WTC11 (cell line): ENCODE results near the gene ABI2. TPM values are rescaled to one million over a fixed set of nuclear protein-coding genes. Genes with fewer than 3 reads are reported as not detected.

ENCODE experiments used
- ATAC-seq: fragments of 200-7000 bp; cut with Tn5 transposase; 2 replicates; pipeline ENCODE4 v1.10.0; 2021; ENCODE audit warnings: mild to moderate bottlenecking, moderate library complexity
- CTCF ChIA-PET: fragments of 300-600 bp; sonication (Branson Sonifier 250); formaldehyde crosslinking; loops from one replicate; lab custom pipeline; 2021; ENCODE audit warnings: antibody characterized with exemption; lab: Charles Lee
- POLR2A ChIA-PET: fragments of 350-600 bp; sonication (Branson Sonifier 250); formaldehyde crosslinking; loops from one replicate; lab custom pipeline; 2021; ENCODE audit warnings: antibody characterized with exemption; lab: Charles Lee
- DNase-seq: peaks from one replicate; pipeline ENCODE4 v3.0.0; 2021; ENCODE audit warnings: low spot score
- H3K27ac Mint-ChIP-seq: 2 replicates; pipeline ENCODE4 v1.8.0; 2021; ENCODE audit warnings: mixed read lengths
- H3K27me3 Mint-ChIP-seq: 2 replicates; pipeline ENCODE4 v1.8.0; 2021; ENCODE audit warnings: low read depth, mild to moderate bottlenecking, moderate library complexity, mixed read lengths
- H3K36me3 Mint-ChIP-seq: 2 replicates; pipeline ENCODE4 v1.8.0; 2021; ENCODE audit warnings: mixed read lengths
- H3K4me1 Mint-ChIP-seq: 2 replicates; pipeline ENCODE4 v1.8.0; 2022; ENCODE audit warnings: mixed read lengths
- H3K4me3 Mint-ChIP-seq: 2 replicates; pipeline ENCODE4 v1.8.0; 2021; ENCODE audit warnings: mild to moderate bottlenecking, moderate library complexity, mixed read lengths
- H3K9me3 Mint-ChIP-seq: 2 replicates; pipeline ENCODE4 v1.8.0; 2021; ENCODE audit warnings: mixed read lengths
- CDX4 ChIP-seq: fragments of 250-450 bp; sonication (Bioruptor Pico); IDR thresholded peaks from 2 replicates; pipeline ENCODE4 v1.9.0; 2021; ENCODE audit warnings: moderate library complexity, mild to moderate bottlenecking, inconsistent platforms, borderline replicate concordance
- E2F1 ChIP-seq: sonication (generic); formaldehyde crosslinking; IDR thresholded peaks from 2 replicates; pipeline ENCODE4 v1.8.0; 2022; ENCODE audit warnings: mild to moderate bottlenecking, missing genetic modification reagents
- E2F5 ChIP-seq: sonication (generic); formaldehyde crosslinking; IDR thresholded peaks from 2 replicates; pipeline ENCODE4 v1.8.1; 2022; ENCODE audit warnings: mild to moderate bottlenecking, moderate library complexity, missing genetic modification reagents
- ERG ChIP-seq: fragments of 250-450 bp; sonication (Bioruptor Pico); IDR thresholded peaks from 2 replicates; pipeline ENCODE4 v1.8.0; 2021; ENCODE audit warnings: mild to moderate bottlenecking
- KAT7 ChIP-seq: sonication (generic); formaldehyde crosslinking; IDR thresholded peaks from 2 replicates; pipeline ENCODE4 v1.8.1; 2023; ENCODE audit warnings: missing genetic modification reagents, mild to moderate bottlenecking, borderline replicate concordance
- MXD4 ChIP-seq: fragments of 250-450 bp; sonication (Bioruptor Pico); IDR thresholded peaks from 2 replicates; pipeline ENCODE4 v1.8.0; 2021; ENCODE audit warnings: mild to moderate bottlenecking, moderate library complexity, borderline replicate concordance
- RORB ChIP-seq: fragments of 250-450 bp; sonication (Bioruptor Pico); IDR thresholded peaks from 2 replicates; pipeline ENCODE4 v1.9.0; 2021; ENCODE audit warnings: mild to moderate bottlenecking
- SOX15 ChIP-seq: fragments of 250-450 bp; sonication (Bioruptor Pico); IDR thresholded peaks from 2 replicates; pipeline ENCODE4 v1.9.0; 2021; ENCODE audit warnings: mild to moderate bottlenecking
- SP1 ChIP-seq: sonication (generic); formaldehyde crosslinking; conservative IDR thresholded peaks from 2 replicates; pipeline ENCODE4 v1.8.1; 2022; ENCODE audit warnings: missing genetic modification reagents
- STAT6 ChIP-seq: sonication (generic); formaldehyde crosslinking; conservative IDR thresholded peaks from 2 replicates; pipeline ENCODE4 v1.8.1; 2023; ENCODE audit warnings: mild to moderate bottlenecking, low read depth, missing genetic modification reagents, moderate library complexity
- ZBTB43 ChIP-seq: sonication (generic); formaldehyde crosslinking; IDR thresholded peaks from 2 replicates; pipeline ENCODE4 v1.8.1; 2023; ENCODE audit warnings: mild to moderate bottlenecking, missing genetic modification reagents
- ZNF232 ChIP-seq: sonication (generic); formaldehyde crosslinking; IDR thresholded peaks from 2 replicates; pipeline ENCODE4 v1.8.0; 2022; ENCODE audit warnings: mild to moderate bottlenecking, missing genetic modification reagents
- ZSCAN18 ChIP-seq: fragments of 250-450 bp; sonication (Bioruptor Pico); IDR thresholded peaks from 2 replicates; pipeline ENCODE4 v2.1.2; 2022; ENCODE audit warnings: mild to moderate bottlenecking, moderate library complexity
- total RNA-seq: library from RNA; stranded (reverse); gene quantifications from 3 replicates; pipeline ENCODE4 v1.2.3, GENCODE V29; 2021
- TF ChIP-seq, protein P1 (sequence below): sonication (generic); formaldehyde crosslinking; IDR thresholded peaks from 2 replicates; pipeline ENCODE4 v1.8.1; 2022; ENCODE audit warnings: mild to moderate bottlenecking, missing genetic modification reagents, moderate library complexity, borderline replicate concordance

Gene ABI2
- total RNA-seq, 1 experiment from 2014 or later = 121 TPM

DNA sequence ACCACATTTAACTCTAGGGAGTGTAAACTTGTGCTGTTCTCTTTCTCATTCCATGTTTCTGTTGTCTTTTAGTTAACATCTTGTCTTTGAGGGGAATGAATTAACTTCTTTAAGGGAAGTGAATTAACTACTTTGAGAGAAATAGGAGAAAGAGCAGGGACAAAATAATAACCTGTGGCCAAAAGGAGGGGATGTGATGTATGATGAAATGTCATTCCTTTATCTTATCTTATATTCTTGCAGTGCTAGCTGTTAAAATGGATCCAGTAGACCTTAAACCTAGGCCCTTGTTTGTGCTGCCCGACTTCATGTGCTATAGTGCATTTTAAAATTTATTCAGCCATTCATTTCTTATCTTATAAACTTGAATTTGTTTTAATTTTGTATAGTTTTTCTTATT is 18.4 kb downstream of the ABI2 start (continued):
- no peak for TF ChIP-seq ZBTB43 (CRISPR knock-in tag)
- no peak for TF ChIP-seq SOX15 (CRISPR knock-in tag)
- TF ChIP-seq SP1 = no peak
- no peak for TF ChIP-seq KAT7
- no peak for TF ChIP-seq RORB (CRISPR knock-in tag)
- TF ChIP-seq STAT6 (CRISPR knock-in tag) = no peak
- no peak for TF ChIP-seq MXD4
- TF ChIP-seq E2F1 (CRISPR knock-in tag) = no peak
- no peak for TF ChIP-seq ZNF232 (CRISPR knock-in tag)
- TF ChIP-seq ZSCAN18 (CRISPR knock-in tag) = no peak

- Mint-ChIP-seq H3K27me3 (no peaks in the 10 kb centered on the region), H3K4me3 (no peak overlapping the region), H3K9me3 (0 out of 2 replicates have a peak, but pooled peaks cover 3% of the 10 kb centered on the region), H3K4me1 (peaks cover 9% of the 10 kb centered on the region), H3K27ac (no peak overlapping the region), H3K36me3 (peaks cover 15% of the 10 kb centered on the region)
- TF ChIP-seq ERG (CRISPR knock-in tag) (no peak), E2F5 (CRISPR knock-in tag) (no peak), CDX4 (CRISPR knock-in tag) (no peak)
- TF ChIP-seq, protein P1, sequence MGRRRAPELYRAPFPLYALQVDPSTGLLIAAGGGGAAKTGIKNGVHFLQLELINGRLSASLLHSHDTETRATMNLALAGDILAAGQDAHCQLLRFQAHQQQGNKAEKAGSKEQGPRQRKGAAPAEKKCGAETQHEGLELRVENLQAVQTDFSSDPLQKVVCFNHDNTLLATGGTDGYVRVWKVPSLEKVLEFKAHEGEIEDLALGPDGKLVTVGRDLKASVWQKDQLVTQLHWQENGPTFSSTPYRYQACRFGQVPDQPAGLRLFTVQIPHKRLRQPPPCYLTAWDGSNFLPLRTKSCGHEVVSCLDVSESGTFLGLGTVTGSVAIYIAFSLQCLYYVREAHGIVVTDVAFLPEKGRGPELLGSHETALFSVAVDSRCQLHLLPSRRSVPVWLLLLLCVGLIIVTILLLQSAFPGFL (CRISPR knock-in tag) = no peak
- ATAC-seq = no peak
- ChIA-PET POLR2A (no interaction called here), CTCF (no interaction called here)
- DNase-seq = no peak
These were observed 19.2 kb downstream of the ABI2 start for GRCh38 chr2:203347375-203347774.
